HT1080 (cell line): Measurements from ENCODE around the gene POLE. TPM values are rescaled to one million over a fixed set of nuclear protein-coding genes. Genes with fewer than 3 reads are reported as not detected.
"Not testable (repeated sequence)": the region's sequence is repeated elsewhere in the genome, so short reads cannot be mapped to it uniquely, and the experiment has no call there.

Experiments used
- DNase-seq: peaks from one replicate; pipeline ENCODE4 v3.0.0-alpha.2; 2015; ENCODE audit warnings: low read depth
- total RNA-seq: library from RNA; depleted of rRNA; stranded (reverse); fragments of >200 nt; shearing (Covaris generic); gene quantifications from 2 replicates; pipeline ENCODE4 v1.2.3, GENCODE V29; 2014

POLE gene
- total RNA-seq, 1 experiment from 2014 or later, result 35.5 TPM

DNA sequence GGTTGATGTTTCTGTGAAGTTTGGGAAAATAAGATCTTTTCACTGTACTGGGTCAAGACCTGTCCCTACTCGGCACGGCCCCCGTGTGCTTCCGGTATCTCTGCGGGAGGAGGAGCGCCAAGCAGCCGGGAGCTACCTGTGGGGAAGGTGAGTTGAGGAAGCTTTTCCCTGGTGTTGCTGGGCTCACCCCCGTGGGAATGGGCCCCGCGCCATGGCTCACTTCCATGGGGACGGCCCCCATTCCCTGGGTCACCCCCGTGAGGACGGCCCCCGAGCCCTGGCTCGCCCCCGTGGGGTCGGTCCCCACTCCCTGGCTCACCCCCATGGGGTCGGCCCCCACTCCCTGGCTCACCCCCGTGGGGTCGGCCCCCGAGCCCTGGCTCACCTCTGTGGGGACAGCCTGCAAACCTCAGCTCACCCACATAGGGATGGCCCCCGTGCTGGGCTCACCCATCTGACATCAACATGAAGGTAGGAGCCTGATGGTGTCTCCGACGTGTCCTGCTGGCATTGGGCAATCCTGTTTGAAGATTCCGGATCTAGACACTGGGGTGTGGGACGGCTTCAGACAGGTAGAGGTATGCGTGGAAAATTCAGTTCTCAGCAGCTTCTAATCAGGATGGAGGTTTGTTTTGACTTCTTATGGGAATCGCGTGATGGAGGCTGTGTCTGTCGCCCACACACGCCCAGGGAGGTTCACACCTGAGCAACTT lies 85.8 kb downstream of the POLE start:
- DNase-seq, result no peak

DNA sequence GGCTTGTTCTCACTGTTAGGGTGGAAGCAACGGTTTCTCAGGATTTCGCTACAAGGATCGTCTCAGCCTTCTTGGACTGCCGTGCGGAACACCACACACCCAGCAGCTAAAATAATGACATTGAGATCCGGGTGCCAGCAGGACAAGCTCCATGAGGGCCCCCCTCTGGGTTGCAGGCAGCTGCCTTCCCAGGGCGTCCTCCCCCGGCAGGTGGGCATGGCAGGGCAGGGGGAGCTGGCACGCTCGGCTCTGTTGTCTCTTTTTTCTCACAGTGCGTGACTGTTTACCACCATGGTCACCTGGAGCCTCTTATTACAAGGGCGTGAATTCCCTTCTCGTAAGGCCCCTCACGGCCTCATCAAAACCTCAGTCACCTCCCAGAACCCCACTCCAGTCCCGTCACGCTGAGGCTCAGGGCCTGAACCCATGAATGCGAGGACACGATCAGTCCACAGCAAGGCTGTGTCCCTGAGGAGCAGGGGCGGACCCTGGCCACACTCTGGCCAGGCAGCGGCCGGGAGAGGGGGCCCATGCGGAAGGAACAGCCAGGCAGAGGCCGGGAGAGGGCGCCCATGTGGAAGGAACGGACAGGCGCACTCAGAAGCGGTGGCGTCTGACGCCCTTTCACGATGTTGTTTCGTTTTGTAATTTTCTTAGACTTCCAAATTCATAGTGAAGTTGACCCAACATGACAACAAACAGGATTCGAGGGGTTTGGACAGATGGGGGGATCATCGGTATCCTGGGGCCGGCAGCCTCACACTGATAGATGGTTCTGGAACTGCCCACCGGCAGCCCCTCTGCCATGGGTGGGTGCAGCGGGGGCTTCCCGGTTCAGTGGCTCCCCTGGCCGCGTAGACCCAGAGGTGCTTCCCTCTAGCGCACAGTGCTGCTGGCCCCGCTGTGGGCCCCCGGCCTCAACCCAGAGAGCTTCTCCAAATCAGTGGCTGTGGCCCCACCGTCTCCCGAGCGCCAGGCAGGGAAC lies 86.8 kb downstream of the POLE start:
- peak; percentile 59 for DNase-seq

DNA sequence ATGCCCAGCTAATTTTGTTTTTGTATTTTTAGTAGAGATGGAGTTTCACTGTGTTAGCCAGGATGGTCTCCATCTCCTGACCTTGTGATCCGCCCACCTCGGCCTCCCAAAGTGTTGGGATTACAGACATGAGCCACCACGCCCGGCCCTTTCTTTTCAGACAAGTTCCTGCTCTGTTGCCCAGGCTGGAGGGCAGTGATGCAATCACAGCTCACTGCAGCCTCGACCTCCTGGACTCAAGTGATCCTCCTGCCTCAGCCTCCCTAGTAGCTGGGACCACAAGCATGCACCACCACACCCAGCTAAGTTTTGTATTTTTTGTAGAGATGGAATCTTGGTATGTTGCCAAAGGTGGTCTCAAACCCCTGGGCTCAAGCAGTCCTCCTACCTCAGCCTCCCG lies 87.6 kb downstream of the POLE start:
- DNase-seq, result not testable (repeated sequence)

DNA sequence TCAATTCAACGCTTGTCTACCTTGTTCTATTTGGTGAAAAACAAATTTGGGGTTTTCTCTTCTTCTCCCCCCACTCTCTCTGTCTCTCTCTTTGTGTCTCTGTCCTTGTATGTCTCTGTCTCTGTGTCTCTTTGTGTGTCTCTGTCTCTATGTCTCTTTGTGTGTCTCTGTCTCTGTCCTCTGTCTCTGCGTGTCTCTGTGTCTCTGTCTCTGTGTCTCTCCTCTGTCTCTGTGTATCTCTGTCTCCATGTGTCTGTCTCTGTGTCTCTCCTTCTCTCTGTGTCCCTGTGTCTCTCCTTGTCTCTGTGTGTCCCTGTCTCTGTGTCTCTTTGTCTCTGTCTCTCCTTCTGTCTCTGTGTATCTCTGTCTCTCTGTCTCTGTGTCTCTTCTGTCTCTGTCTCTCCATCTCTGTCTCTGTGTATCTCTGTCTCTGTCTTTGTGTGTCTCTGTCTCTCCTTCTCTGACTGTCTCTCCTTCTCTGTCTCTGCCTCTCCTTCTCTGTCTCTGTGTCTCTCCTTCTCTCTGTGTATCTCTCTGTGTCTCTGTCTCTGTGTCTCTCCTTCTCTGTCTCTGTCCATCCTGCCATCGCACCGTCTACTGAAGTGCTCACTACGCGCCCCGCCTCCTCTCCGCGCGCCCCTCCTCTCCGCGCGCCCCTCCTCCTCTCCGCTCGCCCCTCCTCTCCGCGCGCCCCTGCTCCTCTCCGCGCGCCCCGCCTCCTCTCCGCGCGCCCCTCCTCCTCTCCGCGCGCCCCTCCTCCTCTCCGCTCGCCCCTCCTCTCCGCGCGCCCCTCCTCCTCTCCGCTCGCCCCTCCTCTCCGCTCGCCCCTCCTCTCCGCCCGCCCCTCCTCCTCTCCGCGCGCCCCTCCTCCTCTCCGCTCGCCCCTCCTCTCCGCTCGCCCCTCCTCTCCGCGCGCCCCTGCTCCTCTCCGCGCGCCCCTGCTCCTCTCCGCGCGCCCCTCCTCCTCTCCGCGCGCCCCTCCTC lies 89.5 kb downstream of the POLE start:
- peak; percentile 30 for DNase-seq

DNA sequence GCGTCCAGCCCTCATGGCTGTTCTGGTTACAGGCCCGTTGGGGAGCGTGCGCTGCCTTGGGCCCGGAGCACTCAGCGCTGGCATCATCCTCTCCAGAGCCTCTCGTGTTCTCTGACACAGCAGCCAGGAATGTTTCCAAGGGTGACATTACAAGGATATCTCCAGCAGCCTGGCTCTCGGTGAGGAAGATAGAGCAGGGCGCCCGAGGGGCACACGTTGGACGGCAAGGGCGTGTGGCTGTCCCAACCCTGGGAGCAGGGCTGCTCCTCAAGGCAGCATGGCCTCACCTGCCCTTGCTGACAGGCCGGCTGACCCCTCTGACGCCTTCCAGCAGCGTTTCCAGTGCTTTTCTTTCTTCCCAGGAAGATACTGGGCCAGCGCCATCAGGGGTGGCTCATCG lies 91.1 kb downstream of the POLE start:
- no peak for DNase-seq

DNA sequence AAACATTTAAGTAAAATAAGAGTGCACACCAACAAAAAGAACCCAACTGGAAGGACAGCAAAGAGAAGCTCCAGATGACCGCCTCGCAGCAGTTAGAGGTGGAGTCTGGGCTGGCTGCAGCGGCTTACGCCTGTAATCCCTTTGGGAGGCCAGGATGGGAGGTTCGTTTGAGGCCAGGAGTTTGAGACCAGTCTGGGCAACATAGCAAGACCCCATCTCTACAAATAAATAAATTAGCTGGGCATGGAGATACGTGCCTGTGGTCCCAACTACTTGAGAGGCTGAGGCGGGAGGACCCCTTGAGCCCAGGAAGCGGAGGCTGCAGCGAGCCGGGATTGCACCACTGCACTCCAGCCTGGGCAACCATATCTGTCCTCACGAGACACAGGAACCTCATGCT lies 92.0 kb downstream of the POLE start:
- DNase-seq, result no peak

DNA sequence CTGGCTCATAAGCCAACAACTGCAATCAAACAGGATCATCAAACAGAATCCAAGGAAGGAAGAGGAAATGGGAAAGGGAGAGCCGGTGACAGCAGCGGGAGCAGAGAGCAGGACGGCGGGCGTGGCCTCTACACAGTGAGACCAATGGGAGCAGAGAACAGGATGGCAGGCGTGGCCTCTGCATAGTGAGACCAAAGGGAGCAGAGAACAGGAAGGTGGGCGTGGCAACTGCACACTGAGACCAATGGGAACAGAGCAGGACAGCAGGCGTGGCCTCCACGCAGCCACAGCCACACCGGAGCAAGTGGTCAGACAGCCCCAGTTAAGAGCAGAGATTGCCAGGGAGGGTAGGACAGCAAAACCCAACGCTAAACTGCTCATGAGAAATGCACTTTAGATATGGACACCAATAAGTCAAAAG lies 93.2 kb downstream of the POLE start:
- DNase-seq, result peak; percentile 67

DNA sequence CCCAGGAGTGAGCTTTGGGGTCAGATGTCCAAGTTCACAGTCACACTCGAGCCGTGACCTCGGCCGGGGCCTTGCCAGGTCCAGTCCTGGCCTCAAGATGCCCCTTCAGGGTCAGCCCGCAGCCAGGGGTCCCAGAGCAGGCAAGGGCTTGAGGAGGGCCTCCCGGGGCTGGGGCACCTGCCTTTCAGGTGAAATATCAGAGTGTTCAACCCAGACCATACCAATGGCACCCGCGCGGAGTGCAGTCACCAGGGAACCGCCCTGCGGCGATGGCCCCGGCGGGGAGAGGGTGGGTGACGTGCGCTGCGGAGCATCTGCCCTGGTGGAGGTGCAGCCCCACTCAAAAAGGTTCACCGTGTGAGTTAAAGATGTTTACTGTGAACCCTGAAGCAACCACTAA lies 93.6 kb downstream of the POLE start:
- DNase-seq, result no peak

DNA sequence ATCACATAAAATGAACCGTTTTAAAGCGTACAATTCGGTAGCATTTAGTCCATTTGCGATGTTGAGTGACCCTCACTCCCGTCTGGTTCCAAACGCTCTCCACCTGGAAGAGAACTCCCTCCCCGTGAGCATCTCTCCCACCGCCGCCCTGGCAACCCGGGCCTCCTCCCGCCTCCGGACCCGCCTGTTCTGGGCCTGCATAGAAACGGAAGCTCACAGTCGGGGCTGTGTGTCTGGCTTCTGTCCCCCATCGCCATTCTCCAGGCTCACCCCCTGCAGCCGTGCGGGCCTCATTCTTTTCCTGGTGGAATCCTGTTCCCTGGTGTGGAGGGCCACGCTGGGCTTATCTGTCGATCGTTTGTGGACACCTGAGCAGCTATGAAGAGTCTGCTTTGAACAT lies 94.1 kb downstream of the POLE start:
- DNase-seq, result no peak

DNA sequence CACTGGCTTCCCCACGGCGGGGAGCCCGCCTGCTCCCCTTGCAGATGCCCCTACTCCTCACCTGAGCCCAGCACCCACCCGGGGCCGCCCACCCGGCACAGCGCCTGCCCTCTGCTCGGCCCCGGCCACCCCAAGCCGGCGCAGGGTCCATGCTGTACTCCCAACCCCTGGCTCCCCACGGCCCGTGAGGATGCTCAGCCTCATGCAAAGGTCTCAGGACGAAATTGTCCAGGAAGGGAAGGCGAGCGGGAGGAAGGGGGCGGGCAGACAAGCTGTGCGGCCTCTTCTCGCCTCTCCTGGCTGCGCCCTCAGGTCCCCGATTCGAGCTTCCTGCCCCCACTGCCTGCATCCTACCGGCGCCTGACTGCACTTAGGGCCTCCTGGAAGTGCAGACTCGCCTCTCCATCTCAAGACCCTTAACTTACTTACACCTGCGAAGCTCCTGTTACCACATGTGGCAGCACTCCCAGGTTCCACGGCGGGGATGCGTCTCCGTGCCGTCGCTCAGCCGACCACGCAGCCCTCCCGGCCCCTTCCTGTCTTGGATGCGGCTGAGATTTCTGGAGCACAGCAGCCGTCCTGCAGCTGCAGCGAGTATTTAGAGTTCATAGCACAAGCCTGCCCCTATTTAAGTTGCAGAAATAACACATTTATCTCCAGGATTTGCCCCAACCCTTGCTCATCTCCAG lies 94.7 kb downstream of the POLE start:
- DNase-seq, result no peak

DNA sequence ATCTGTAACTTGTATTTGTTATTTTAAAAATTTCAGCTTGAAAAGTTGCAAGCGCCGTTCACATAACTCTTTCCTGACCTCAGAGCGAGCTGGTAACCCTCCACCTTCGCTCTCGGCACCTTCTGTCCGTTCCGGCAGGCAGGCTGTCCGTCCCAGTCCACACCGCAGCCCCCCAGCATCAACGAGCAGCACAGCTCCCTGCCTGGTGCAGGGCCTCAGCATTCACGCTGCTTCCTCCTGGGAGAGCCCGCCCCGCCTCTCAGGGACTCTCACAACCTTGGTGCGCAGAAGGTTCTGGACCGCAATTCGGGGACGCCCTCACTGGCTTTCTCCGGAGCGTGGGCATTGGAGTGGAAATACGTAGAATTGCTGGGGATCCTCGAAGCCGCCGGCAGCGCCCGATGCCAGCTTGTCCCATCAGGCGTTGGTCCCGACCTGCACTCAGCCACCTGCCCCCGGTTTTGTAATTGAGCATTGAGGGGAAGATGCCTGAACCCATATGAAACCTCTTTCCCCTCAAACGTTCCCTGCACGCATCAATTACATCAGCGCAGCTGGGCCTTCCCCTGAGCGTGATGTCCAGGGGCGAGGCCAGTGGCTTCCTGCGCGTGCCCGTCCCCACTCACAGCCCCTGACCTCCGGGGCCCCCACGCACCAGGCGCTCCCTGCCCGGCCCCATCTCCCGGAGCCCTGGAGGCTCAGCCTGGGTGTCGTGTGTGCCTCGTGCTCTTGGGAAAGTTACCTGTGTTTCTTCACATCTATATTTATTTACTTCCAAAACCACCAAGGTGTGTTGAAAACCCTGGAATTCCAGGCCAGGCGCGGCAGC lies 95.8 kb downstream of the POLE start:
- DNase-seq, result no peak

DNA sequence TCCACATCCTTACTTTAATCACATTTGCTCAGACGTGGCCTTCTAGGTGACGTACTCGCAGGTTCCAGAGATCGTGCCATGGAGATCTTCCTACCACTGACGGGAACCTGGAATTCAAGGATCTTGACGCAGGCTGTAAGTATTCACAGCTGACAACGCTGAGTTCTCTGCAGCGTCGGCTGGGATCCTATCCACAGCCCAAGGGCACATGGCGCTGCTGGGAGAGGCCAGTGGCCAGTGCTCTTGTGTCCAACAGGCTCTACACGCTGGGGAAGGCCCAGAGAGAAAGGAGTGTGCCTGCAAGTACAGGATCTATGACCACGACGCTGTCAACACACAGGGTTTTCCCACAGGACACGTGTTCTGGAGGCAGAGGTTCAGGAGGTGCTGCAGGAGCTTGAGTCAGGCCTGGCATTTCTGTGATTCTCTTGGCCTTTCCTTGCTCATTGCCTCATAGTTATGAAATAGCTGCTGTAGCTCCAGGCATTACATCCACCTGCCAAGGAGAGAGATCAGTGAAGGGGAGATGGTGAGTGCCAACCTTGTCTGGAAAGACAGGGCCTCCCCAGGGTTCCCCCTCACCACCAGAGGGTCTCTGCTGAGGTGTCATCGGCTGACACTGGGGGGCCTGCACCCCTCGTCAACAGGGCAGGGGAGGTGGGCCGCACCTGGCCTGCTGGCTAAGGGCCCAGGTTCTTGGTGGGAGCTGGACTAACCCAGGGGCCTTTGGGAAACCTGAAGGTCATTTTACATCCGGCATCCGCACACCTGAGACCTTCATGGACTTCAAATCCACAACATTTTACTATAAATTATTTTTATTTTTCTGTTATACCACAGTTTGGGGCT lies 98.1 kb downstream of the POLE start:
- DNase-seq, result no peak

DNA sequence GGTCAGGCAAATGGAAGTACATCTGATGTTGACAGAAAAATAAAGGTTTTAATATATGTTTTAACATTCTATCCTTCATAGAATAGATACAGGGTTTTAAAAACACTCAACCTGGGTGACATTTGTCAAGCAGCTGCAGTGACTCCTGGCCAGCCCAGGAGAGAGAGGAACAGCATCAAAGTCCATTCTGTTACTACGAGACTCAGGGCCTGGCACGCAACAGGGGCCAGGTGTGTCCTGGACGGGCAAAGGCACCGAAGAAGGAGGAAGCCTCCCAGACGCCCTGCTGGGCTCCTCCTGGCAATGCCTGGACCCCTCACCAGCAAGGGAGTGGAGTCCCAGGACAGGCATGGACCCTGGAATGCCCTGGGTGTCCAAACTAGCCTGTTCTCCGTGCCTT lies 98.8 kb downstream of the POLE start:
- no peak for DNase-seq

DNA sequence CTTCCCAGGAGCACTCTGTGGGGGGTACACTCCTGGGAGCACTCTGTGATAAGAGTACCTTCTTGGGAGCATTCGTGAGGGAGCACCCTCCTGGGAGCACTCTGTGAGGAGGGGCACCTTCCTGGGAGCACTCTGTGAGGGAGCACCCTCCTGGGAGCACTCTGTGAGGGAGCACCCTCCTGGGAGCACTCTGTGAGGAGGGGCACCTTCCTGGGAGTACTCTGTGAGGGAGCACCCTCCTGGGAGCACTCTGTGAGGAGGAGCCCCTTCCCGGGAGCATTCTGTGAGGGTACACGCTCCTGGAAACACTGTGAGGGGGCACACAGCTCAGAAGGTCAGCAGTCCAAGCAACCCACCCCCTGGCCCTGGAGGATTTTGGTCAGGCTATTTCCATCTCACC lies 99.4 kb downstream of the POLE start:
- no peak for DNase-seq

DNA sequence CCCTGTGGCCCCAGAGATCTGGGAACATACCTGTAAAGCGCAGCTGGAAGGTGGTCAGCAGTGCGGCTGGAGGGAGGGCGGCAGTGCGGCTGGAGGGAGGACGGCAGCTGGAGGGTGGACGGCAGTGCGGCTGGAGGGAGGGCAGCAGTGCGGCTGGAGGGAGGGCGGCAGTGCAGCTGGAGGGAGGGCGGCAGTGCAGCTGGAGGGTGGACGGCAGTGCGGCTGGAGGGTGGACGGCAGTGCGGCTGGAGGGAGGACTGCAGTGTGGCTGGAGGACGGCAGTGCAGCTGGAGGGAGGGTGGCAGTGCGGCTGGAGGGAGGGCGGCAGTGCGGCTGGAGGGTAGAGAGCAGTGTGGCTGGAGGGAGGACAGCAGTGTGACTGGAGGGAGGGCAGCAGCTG lies 100.2 kb downstream of the POLE start:
- DNase-seq, result no peak

DNA sequence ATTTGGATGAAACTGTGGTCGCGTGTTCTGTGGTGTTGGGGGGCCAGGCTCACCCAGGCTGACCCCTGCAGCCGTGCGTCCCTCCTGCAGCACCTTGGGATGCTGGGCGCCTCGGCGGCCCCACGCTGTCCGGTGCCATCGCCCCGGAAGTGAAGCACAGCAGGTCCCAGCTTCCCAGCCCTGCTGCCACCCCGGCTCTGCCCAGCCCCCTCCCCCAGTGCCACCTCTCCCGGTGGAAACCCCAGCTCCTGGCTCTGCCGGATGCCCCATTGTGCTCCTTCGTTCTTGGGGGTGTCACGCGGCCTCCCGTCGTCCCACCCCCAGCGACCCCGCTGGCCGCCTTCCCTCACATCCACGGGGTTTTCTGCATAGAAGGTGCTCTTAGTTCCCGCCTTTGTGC lies 102.0 kb downstream of the POLE start:
- no peak for DNase-seq

DNA sequence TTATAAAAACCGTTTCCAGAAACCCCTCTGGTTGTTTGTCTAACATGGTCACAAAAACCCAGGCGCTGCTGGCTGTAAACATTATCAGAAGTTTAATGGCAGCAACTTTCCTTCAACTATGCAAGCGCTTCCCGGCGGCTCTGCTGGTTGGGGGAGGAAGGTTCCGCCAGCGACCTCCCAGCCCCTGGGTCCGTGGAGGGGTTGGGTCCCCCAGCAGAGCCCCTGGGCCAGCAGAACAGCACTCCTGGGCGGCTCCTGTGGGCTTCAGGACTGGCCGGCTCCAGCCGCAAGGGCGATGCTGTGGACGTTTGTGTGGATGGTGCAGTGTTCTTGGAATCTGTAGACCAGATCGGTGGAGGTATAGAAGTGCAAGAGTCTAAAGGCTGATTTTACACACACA lies 102.7 kb downstream of the POLE start:
- no peak for DNase-seq

DNA sequence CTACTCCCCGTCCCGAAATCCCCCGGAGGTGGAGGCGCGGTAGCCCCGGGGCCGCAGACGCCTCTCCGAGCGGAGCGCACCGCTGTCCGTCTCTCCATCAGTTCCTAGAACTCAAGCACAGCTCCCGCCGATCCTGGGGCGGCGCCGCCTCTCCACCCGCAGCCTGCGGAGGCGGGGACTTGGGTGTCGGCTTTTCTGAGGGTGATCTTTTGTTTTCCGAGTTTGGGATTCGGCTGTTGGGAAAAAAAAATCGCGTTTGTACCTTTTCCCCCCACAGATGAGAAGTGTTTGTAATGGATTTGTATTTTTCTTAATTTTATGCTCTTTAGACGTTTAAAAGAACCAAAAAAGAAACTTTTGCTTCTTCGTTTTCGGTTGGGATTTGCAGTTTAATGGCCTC lies 103.4 kb downstream of the POLE start:
- no peak for DNase-seq

DNA sequence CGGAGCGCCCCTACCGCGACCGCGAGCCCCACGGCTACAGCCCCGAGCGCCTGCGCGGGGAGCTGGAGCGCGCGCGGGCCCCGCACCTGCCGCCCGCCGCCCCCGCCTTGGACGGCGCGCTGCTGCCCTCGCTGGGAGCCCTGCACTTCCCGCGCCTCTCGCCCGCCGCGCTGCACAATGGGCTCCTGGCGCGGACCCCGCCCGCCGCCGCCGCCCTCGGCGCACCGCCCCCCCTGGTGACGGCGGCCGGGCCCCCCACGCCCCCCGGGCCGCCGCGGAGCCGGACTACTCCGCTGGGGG lies 103.8 kb downstream of the POLE start:
- no peak for DNase-seq
